Fibroblast of the conjunctiva (primary cell): ENCODE results near the gene CCDC13.

ENCODE experiments used
- DNase-seq: peaks from one replicate; pipeline ENCODE4 v3.0.0-alpha.2; 2010; ENCODE audit warnings: low read depth

CCDC13 gene

DNA sequence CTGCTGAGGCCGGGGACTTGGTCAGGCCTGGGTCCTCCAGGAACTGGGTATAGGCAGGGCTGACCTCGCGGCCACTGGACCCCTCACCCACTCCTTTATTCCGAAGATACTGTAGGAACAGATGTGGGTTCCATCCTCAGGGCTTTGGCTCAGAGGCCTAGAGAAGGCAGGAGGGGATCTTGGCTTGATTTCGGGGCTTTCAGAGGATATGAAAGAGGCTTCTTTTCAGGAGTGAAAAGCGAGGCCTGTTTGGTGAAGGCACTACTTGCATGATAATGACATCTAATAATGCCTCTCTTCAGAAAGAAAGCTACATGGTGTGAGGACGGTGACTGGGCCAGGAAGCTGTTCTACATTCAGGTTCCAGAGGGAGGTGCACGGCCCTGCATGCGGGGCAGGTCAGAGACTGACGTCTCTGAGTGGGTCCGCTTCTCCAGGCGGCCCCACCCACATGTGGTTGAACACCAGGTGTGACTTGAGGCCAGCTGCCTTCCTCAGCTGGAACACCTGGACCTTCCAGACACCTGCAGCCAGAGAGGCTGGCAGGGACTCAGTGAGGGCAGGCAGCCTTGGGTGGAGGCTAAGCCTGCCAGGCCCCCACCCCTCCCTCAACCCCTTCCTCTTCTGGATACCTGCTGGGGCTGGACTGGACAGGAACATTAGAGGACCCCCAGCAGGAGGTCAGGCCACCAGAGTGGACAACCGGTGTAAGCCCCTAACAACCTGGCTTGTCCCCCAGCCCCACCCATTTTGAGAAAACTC is 39.4 kb downstream of the CCDC13 start:
- no peak for DNase-seq

GRCh38 chr3:42732829-42733459 is 40.1 kb downstream of the CCDC13 start:
- DNase-seq, result no peak

- no peak for DNase-seq
These were observed 40.7 kb downstream of the CCDC13 start for GRCh38 chr3:42732196-42732828.

- no peak for DNase-seq
These were observed 41.4 kb downstream of the CCDC13 start for GRCh38 chr3:42731476-42732195.

DNA sequence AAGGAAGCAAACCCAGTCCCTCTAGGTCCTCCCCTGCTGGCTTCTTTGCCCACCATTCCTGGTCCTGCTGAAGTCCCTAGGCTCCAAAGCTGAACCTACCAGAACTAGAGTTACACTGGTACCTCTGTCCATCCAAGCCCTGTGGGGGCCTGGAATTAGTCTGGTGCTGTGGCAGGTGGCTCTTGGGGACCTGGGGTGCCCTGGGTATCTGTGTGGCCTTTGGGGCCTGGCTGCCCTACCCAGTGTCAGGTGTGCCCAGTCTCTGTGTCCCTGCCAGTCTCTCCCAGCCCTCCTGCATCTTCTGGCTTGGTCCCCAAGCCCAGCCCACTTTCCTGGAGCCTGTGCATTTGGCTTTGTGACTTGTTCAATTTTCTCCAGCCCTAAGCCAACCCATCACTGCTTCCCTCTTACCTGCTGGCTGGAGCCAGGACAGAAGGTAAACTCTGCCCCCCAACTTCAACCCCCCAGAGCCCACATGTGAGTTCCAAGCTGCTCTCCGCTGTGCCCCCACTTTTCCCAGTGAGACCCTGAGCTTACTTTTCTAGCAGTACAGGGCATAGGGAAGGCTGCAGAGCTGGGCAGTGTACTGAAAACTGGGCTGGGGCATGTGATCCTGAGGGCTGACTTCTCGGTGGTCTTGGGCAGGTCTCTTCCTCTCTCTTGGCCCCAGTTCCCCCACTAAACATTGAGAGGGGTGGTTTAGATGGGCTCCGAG is 42.2 kb downstream of the CCDC13 start:
- DNase-seq, result no peak

DNA sequence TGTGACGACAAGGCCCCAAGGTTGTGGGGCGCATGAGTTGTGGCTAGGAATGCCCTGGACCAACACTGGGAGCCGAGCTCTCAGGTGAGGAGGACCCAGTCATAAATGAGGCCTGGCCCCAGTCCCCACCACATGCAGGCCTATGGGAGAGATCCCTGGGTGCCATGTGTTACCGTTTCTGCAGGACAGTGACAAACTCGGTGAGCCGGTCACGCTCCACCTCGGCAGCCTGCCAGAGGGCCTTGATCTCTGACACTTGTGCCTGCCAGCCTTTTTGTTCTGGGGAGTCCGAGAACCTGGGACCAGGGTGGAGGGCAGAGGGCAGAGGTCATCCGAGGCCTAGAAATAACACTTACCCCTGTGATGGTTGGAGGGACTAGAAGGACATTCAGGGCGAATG is 42.8 kb downstream of the CCDC13 start:
- no peak for DNase-seq

DNA sequence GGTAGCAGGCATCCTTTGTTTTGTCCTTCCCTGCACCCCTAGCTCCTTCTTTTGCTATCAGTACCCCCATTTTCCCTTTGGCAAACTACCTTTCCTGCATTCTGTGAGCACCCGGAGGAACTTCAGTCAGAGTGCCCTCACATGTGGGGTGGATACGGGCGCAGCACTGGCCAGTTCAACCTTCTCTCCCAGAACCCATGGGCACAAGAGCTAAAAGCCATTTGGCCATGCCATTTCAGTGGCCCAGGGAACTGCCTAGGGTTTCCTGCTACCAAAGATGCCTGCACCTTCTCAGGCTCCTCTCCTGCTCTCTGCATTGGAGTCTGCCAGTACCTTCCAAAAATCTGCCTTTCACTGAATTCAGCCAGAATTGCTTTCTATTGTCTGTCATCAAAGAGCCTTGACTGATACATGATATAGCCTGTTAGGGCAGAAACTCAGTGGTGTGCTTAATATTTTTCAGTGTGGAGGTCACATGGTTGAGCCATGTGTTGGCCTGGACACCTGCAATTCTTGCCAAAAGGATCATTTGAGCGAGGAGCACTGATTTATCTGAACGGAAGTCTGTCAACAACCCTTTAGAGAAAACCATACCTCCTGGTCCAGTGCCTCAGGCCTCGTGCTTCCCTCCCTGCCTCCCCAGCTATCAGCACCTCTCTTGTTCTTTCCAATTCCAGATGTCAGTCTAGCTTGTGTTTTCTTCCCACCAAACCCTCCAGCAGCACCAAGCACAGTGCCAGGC is 43.5 kb downstream of the CCDC13 start:
- DNase-seq, result no peak

DNA sequence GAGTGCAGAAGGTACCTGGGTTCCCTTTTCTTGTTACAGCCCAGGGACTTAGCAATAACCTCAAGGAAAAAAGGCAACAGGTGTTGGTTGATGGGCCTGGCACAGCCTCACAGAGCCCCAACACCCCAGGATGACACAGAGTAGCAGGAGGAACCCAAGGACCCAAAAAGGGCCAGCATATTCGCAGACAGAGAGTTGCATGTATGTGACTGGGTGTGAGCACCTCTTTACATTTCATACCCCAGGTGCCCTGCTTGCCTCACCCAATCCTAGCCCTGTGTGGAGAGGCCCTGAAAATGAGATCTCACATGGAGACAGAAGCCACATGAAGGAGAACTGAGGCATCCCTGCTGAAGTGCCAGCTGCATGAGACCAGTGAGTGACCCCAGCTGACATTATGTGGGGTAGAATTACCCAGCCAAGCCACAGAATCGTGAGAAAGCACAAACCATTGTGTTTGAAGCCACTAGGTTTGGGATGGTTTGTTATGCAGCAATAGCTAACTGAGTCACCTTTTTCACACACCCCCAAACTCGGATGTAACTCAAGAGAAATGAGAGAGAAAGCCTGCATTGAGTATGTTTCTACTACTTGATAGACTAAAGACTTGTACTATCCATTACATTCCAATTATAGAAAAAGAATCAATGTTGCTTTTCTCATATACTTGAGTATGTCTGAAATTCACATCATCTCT is 44.2 kb downstream of the CCDC13 start:
- DNase-seq, result no peak

DNA sequence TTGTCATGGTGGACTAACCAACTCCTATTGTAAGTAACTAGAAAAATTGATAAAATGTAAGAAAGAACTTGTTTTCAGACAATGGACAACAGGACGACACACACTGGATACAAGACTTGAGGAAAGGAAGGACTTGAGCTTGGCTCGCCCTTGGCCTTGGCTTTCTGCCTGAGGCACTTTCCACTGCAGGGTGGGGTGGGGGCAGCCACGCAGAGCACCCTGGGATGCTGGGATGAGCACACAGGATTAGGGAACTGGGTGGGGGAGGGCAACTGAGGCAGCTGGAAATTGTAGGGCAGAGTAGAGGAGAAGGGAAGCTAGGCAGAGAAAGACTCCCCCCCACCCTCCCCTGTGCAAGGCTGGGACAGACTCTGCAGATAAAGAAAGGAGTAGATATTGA is 45.0 kb downstream of the CCDC13 start:
- DNase-seq, result no peak

- no peak for DNase-seq
These were observed 47.6 kb downstream of the CCDC13 start for GRCh38 chr3:42725454-42725853.

DNA sequence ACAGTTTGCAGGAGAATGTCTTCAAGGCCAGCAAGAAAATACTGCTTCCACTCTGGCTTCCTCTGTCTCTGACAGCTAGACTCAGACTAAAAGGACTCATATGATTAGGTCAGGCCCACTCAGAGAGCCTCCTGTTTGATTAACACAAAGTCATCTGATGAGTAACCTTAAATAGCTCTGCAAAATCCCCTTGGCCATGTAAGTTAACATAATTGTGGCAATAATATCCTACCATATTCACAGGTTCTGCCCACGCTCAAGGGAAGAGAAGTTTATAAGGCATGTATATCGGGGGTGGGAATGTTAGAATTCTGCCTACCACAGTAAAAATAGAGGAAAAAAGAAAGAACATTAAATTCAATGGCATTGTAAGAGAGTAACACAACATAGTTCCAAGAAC is 49.8 kb downstream of the CCDC13 start:
- no peak for DNase-seq
